Measurements from ENCODE around the gene RARRES1.

DNA sequence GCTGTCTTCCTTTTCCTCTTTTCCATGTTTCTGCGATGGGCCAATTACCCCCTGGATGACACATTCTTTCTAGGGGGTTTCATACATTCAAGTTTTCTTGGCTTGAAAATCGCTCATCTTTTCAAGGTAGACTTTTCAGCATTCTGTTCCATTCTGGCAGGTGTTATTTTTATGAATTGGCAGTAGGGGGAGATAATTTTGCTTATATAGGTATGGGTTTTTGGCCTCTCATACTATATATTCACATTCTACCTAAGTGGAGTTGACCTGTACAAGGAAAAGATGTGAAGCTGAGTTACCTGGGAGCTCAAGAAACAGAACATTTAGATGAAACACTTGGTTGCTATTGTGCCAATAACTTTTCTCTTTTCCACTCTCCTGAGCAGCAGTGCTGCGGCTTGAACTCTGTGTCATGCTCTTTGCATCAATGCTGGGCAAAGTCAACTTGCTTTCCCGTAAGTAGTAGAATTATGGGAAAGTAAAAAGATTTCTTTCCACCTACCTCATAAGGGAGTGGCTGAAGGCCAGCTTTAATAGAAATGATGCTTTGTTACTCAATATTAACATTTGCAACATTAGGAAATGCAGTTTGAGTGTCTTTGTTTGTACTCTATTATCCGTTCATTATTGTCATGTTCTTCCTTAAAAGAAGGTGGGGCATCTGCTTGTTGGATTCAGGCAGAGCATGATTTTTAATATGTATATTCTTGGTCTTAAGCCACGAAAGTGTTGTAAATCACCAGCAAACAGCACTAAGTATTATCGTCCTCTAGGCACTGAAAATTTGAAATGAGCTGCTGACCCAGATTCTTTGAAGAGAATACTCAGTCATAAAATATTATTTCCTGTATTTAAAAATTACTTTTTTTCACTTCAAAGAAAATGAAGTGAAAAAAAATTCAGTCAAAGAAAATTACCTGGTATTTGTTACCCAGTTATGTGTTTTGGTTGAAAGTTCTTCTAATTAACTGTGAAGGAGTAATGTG is 41.9 kb upstream of the RARRES1 start:
- TF ChIP-seq, protein P1, sequence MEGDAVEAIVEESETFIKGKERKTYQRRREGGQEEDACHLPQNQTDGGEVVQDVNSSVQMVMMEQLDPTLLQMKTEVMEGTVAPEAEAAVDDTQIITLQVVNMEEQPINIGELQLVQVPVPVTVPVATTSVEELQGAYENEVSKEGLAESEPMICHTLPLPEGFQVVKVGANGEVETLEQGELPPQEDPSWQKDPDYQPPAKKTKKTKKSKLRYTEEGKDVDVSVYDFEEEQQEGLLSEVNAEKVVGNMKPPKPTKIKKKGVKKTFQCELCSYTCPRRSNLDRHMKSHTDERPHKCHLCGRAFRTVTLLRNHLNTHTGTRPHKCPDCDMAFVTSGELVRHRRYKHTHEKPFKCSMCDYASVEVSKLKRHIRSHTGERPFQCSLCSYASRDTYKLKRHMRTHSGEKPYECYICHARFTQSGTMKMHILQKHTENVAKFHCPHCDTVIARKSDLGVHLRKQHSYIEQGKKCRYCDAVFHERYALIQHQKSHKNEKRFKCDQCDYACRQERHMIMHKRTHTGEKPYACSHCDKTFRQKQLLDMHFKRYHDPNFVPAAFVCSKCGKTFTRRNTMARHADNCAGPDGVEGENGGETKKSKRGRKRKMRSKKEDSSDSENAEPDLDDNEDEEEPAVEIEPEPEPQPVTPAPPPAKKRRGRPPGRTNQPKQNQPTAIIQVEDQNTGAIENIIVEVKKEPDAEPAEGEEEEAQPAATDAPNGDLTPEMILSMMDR (conservative IDR thresholded peaks at IDR 0.05; ENCODE audit: low read depth, low read length) = peak; percentile 40
- TF ChIP-seq EZH2 (IDR thresholded peaks at IDR 0.05; ENCODE audit: low read length, unreplicated experiment) = no peak
- TF ChIP-seq EZH2phosphoT487 (IDR thresholded peaks at IDR 0.05; ENCODE audit: borderline replicate concordance, low read length) = no peak

All from PC-3 (cell line).